Measurements from ENCODE around the gene GLCCI1.

GRCh38 chr7:8103282-8103681 is 134.7 kb downstream of the GLCCI1 start:
- TF ChIP-seq POLR2AphosphoS5 (IDR thresholded peaks at IDR 0.05) (no peak), CTCF (IDR thresholded peaks at IDR 0.05 in 8 of 11, conservative IDR thresholded peaks at IDR 0.05 in 3 of 11) (no peak), POLR2A (IDR thresholded peaks at IDR 0.05) (no peak)

Measured in spleen (tissue), 7 donors.